HG03457 (cell line): ENCODE results near the gene SCN7A.
"Not testable (repeated sequence)": the region's sequence is repeated elsewhere in the genome, so short reads cannot be mapped to it uniquely, and the experiment has no call there.

Source experiments
- ATAC-seq: cut with Tn5 transposase; IDR thresholded peaks from one replicate; pipeline ENCODE4 v1.9.1; 2021; ENCODE audit warnings: moderate number of reproducible peaks; ENCODE audit not compliant: unreplicated experiment

SCN7A gene

GRCh38 chr2:166360906-166361305, 133.1 kb downstream of the SCN7A start:
- ATAC-seq: no peak

GRCh38 chr2:166360426-166360825, 133.6 kb downstream of the SCN7A start:
- ATAC-seq: no peak

DNA sequence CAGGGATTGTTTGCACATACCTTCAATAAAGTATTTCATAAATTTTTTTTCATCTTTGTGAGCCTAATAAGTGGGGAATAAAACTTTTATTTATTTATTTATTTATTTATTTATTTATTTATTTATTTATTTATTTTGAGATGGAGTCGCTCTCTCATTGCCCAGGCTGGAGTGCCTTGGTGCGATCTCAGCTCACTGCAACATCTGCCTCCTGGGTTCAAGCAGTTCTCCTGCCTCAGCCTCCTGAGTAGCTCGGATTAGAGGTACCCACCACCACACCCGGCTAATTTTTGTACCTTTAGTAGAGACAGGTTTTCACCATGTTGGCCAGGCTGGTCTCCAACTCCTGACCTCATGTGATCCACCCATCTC, 136.1 kb downstream of the SCN7A start:
- not testable (repeated sequence) for ATAC-seq

DNA sequence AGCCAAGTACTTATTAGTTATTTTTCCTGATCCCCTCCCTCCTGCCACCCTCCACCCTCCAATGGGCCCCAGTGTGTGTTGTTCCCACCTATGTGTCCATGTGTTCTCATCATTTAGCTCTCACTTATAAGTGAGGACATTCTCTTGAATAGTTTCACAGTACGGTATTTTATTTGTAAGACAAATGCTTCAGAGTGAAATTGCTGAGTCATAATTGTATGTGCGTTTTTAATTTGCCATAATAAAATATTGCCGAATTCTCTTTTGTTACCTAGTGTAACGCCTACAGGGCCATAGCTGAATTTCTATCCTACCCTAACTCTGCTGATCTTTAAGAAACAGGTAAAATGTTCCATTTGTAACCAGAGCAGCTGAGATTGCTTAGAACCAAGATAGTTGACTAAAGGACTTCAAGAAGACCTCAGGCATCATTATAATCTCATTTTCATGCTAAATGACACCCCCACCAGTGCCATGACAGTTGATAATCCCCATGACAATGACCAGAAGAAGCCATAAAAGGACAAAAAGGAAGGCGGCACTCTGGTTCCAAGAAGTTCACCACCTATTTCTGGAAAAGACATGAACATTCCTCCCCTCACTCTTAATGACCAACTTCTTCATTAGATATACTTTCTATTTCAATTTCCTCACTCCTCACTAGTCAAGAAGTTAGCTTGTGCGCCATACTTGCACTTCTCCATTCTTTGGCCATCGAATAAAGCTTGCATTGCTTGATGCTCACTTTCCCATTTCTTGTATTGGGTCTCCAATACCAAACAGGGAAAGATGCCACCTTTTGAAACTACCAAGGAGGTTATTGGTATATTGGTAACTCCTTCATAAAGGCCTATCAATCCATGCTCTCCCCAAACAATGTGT, 136.7 kb downstream of the SCN7A start:
- ATAC-seq: no peak
